Vagina (tissue), 2 donors: ENCODE results near the gene PTN. TPM values are rescaled to one million over a fixed set of nuclear protein-coding genes. Genes with fewer than 3 reads are reported as not detected.

ENCODE experiments used
- DNase-seq, 2 donors: peaks; one replicate each; pipeline ENCODE4 v3.0.0-alpha.2; 2017; ENCODE audit errors: extremely low spot score in 2 of 2
- H3K27ac ChIP-seq: fragments of 200-600 bp; sonication (generic); one replicate; pipeline ENCODE4 v1.5.1; 2019
- H3K27me3 ChIP-seq: fragments of 200-600 bp; sonication (generic); one replicate; pipeline ENCODE4 v1.5.1; 2019
- H3K36me3 ChIP-seq, 2 donors: fragments of 200-600 bp; sonication (generic); one replicate each; pipeline ENCODE4 v1.5.1; 2017 to 2019
- H3K4me1 ChIP-seq: fragments of 200-600 bp; sonication (generic); one replicate; pipeline ENCODE4 v1.5.1; 2019
- H3K4me3 ChIP-seq, 2 donors: fragments of 200-600 bp; sonication (generic); 1 replicate in 1 of 2; 2 replicates in 1 of 2; pipeline ENCODE4 v1.5.1; 2016 to 2019
- H3K9me3 ChIP-seq: fragments of 200-600 bp; sonication (generic); one replicate; pipeline ENCODE4 v1.5.1; 2019
- POLR2A ChIP-seq, 2 donors: fragments of 450-650 bp; IDR thresholded peaks; one replicate each; pipeline ENCODE4 v1.6.1; 2017; ENCODE audit warnings: antibody characterized with exemption in 2 of 2, mild to moderate bottlenecking in 2 of 2, moderate library complexity in 2 of 2
- POLR2AphosphoS5 ChIP-seq, 2 donors: sonication (generic); formaldehyde crosslinking; IDR thresholded peaks; one replicate each; pipeline ENCODE4 v1.9.0; 2017; ENCODE audit warnings: antibody characterized with exemption in 2 of 2, mild to moderate bottlenecking in 2 of 2, low read depth in 1 of 2; ENCODE audit not compliant: insufficient read depth in 1 of 2
- intact Hi-C: fragments of 100-400 bp; cut with DNase I; formaldehyde crosslinking; loops from one replicate; pipeline ENCODE4 v1.15.1; 2023
- total RNA-seq: library from RNA; depleted of rRNA; stranded (reverse); fragments of >200 nt; gene quantifications from one replicate; pipeline ENCODE4 v1.2.3, GENCODE V29; 2016
- TF ChIP-seq, protein P1 (sequence below), 3 experiments: fragments of 450-650 bp in 2 of 3; fragments of 200-600 bp in 1 of 3; sonication (generic) in 1 of 3; IDR thresholded peaks; one replicate each; pipeline ENCODE4 v1.5.1; 2017 to 2019; ENCODE audit warnings: antibody characterized with exemption in 3 of 3, mild to moderate bottlenecking in 2 of 3, moderate library complexity in 2 of 3

Gene PTN
- total RNA-seq, 1 donor from 2014 or later: 48.4 TPM

DNA sequence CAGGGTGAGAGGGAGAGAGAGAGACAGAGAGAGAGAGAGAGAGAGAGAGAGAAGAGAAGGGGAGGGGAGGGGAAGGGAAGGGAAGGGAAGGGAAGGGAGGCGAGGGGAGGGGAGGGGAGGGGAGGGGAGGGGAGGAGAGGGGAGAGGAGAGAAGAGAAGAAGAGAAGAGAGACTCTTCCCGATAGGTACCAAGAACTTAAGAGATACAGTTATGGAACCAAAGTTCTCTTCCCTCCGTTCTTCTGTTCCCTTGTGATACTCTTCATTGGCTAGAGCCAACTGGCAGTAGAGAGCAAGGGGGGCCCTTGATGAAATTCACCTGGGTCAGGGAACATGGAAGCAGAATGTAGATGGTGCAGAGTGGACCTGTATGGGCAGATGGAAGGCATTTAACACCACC, 122.1 kb downstream of the PTN start:
- H3K27me3 ChIP-seq: no peaks in the 10 kb centered on the region
- H3K9me3 ChIP-seq: no peaks in the 10 kb centered on the region
- TF ChIP-seq POLR2A (IDR thresholded peaks at IDR 0.05) (no peak), POLR2AphosphoS5 (IDR thresholded peaks at IDR 0.05; ENCODE audit: insufficient read depth in 1 of 2, low read depth in 1 of 2) (no peak)
- TF ChIP-seq, protein P1, sequence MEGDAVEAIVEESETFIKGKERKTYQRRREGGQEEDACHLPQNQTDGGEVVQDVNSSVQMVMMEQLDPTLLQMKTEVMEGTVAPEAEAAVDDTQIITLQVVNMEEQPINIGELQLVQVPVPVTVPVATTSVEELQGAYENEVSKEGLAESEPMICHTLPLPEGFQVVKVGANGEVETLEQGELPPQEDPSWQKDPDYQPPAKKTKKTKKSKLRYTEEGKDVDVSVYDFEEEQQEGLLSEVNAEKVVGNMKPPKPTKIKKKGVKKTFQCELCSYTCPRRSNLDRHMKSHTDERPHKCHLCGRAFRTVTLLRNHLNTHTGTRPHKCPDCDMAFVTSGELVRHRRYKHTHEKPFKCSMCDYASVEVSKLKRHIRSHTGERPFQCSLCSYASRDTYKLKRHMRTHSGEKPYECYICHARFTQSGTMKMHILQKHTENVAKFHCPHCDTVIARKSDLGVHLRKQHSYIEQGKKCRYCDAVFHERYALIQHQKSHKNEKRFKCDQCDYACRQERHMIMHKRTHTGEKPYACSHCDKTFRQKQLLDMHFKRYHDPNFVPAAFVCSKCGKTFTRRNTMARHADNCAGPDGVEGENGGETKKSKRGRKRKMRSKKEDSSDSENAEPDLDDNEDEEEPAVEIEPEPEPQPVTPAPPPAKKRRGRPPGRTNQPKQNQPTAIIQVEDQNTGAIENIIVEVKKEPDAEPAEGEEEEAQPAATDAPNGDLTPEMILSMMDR (IDR thresholded peaks at IDR 0.05): no peak
- no peak for DNase-seq
- no peaks in the 10 kb centered on the region for H3K4me1 ChIP-seq
- H3K27ac ChIP-seq: no peak overlapping the region
- H3K36me3 ChIP-seq: no peaks in the 10 kb centered on the region
- intact Hi-C loops: no loop called here
- H3K4me3 ChIP-seq: no peak overlapping the region

DNA sequence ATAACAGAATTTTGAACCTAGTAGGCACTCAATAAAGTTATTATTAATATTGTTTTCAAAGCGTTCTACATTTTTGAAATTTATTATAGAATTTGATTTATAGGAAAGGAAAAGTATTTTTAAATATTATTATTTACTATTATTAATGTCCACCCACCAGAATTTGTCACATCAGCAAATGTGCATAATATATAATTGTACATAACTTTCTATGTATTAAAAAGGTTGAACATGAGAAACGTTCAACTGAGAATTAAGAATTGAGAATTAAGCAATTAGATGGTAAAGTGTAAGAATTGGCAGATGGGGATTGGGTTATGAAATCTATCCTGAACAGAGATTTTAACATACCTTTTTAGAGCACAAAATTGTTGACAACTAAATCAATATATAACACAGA, 129.8 kb downstream of the PTN start:
- no peak overlapping the region for H3K27ac ChIP-seq
- no peaks in the 10 kb centered on the region for H3K36me3 ChIP-seq
- H3K9me3 ChIP-seq: no peaks in the 10 kb centered on the region
- TF ChIP-seq, protein P1 (IDR thresholded peaks at IDR 0.05): no peak
- TF ChIP-seq POLR2A (IDR thresholded peaks at IDR 0.05) (no peak), POLR2AphosphoS5 (IDR thresholded peaks at IDR 0.05; ENCODE audit: insufficient read depth in 1 of 2, low read depth in 1 of 2) (no peak)
- H3K27me3 ChIP-seq: no peaks in the 10 kb centered on the region
- H3K4me3 ChIP-seq: no peak overlapping the region
- H3K4me1 ChIP-seq: no peaks in the 10 kb centered on the region
- DNase-seq: no peak
- intact Hi-C loops: no loop called here

- H3K36me3 ChIP-seq: no peaks in the 10 kb centered on the region
- DNase-seq: no peak
- H3K27me3 ChIP-seq: no peaks in the 10 kb centered on the region
- H3K4me1 ChIP-seq: no peaks in the 10 kb centered on the region
- H3K9me3 ChIP-seq: no peaks in the 10 kb centered on the region
- TF ChIP-seq, protein P1 (IDR thresholded peaks at IDR 0.05): no peak
- TF ChIP-seq POLR2AphosphoS5 (IDR thresholded peaks at IDR 0.05; ENCODE audit: insufficient read depth in 1 of 2, low read depth in 1 of 2): no peak
- no peak for TF ChIP-seq POLR2A (IDR thresholded peaks at IDR 0.05)
- no peak overlapping the region for H3K4me3 ChIP-seq
- intact Hi-C loops: no loop called here
- no peak overlapping the region for H3K27ac ChIP-seq
Measured at GRCh38 chr7:137209151-137209817, 134.2 kb downstream of the PTN start.

GRCh38 chr7:137206770-137207169, 136.8 kb downstream of the PTN start:
- no peak for DNase-seq
- no peak for TF ChIP-seq POLR2A (IDR thresholded peaks at IDR 0.05)
- TF ChIP-seq POLR2AphosphoS5 (IDR thresholded peaks at IDR 0.05; ENCODE audit: insufficient read depth in 1 of 2, low read depth in 1 of 2): no peak
- TF ChIP-seq, protein P1 (IDR thresholded peaks at IDR 0.05): no peak
- Histone ChIP-seq H3K27ac (no peak overlapping the region), H3K27me3 (no peaks in the 10 kb centered on the region), H3K4me3 (no peak overlapping the region), H3K9me3 (no peaks in the 10 kb centered on the region), H3K36me3 (no peaks in the 10 kb centered on the region), H3K4me1 (no peaks in the 10 kb centered on the region)
- intact Hi-C loops: no loop called here

DNA sequence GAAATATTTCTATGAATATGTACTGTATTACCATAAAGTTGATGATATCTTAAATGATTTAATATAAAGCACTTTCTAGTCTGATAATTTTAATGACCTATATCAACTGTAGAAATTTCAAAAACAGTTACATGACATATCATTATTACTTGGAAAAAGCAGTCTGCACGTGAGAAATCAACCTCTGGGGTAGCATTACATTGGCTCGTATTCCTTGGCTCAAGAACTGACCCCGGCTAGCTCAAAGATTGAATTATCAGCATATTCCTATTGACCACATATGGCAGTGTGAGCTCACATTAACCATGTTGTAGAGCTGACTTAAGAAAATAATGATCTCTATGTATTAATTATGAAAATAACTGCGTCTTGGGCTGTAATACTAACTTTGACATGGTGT, 139.3 kb downstream of the PTN start:
- no peak for DNase-seq
- H3K36me3 ChIP-seq: no peaks in the 10 kb centered on the region
- H3K4me1 ChIP-seq: no peaks in the 10 kb centered on the region
- TF ChIP-seq POLR2A (IDR thresholded peaks at IDR 0.05) (no peak), POLR2AphosphoS5 (IDR thresholded peaks at IDR 0.05; ENCODE audit: insufficient read depth in 1 of 2, low read depth in 1 of 2) (no peak)
- TF ChIP-seq, protein P1 (IDR thresholded peaks at IDR 0.05): no peak
- H3K4me3 ChIP-seq: no peak overlapping the region
- no peak overlapping the region for H3K27ac ChIP-seq
- no peaks in the 10 kb centered on the region for H3K9me3 ChIP-seq
- H3K27me3 ChIP-seq: no peaks in the 10 kb centered on the region
- intact Hi-C loops: no loop called here
